Erythroblast (primary cell): ENCODE data around the gene HNF1B.

Source experiments
- DNase-seq, 2 experiments: peaks; one replicate each; lab custom pipeline; 2025; lab: John Stamatoyannopoulos, UW
- GATA1 ChIP-seq: IDR thresholded peaks from 2 replicates; pipeline ENCODE4 v1.6.1; 2011; ENCODE audit warnings: low read depth, mild to moderate bottlenecking, control low read depth, low read length, moderate library complexity
- POLR2A ChIP-seq: IDR thresholded peaks from 2 replicates; pipeline ENCODE4 v1.6.1; 2011; ENCODE audit warnings: mild to moderate bottlenecking, low read length

The HNF1B gene

DNA sequence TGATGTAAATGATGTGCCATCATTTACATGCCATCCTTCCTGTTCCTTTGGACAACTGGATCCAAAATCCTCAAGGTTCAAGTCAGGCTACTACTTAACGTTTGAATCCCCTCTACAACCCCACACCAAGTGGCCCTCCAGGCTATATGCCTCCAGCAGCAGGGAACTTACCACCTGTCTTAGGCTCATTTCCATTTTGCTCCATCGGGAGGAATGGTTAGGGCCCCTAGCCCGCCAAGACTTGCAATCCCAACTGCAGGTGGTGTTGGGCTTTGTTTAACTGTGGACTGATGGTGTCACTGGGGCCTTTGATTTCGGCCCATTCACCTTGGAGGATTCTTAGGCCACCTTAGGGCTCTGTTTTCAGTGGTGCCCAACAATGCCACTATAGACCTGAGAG lies 9.7 kb downstream of the HNF1B start:
- DNase-seq, result no peak

DNA sequence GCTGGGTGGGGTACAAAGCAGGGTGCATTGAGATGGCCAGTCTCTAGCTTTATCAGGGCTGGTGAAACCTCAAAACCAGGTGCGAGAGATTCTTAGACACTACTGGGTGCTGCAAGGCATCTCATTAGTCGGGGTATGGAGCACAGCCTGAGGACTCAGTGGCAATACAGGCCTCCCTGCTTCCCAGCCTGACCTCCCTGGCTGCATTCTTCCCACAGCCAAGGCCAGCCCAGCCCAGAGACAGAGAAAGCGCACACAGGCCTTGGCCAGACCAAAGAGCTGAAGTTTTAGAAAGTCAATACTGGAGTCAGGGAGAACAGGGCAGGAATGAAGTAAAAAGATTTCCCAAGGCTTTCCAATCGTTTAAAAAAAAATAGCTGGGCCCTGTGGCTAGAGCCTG lies 12.5 kb downstream of the HNF1B start:
- DNase-seq, result no peak
- TF ChIP-seq GATA1 (no peak), POLR2A (no peak)

More for the DNA sequence above, 9.7 kb downstream of the HNF1B start:
- TF ChIP-seq POLR2A (no peak), GATA1 (no peak)

DNA sequence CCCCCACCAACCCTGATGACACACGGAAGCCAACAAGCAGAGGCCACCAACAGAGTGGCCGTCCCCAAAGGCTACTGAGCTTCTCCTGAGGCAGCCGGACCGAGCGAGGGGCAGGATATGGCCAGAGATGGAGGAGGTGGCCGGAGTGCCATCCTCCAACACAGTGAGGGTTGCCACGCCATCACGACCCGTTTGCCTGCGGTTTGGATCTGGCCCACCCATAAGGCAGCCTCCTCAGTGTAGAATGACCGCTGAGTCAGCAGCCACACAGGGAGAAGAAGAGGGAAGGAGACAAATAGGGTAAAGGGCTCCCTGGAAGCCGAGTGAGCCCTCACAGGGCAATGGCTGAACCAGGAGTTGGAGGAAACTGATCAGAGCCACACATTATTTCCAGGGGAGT lies 13.8 kb downstream of the HNF1B start:
- DNase-seq, result no peak
- no peak for TF ChIP-seq GATA1
- TF ChIP-seq POLR2A, result no peak

DNA sequence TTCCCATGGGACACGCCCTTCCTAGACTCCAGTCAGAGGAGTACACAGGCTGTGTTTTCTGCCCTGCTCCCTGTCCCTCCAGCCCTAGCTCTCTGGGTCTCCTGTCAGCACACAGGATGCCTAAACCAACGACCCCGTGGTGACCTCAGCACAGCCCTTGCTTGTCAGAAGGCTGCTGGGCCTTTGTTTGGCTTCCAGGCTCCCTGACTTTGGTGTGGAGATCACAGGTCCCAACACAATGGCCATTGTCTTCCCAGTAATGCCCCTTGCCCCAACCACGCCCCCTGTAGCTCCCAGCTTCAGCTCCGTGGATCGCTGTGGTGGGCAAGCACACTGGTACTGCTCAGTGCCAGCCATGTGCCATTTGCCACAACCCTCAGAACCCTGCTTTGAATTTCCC lies 15.0 kb downstream of the HNF1B start:
- DNase-seq, result no peak
- TF ChIP-seq GATA1, result no peak
- no peak for TF ChIP-seq POLR2A

DNA sequence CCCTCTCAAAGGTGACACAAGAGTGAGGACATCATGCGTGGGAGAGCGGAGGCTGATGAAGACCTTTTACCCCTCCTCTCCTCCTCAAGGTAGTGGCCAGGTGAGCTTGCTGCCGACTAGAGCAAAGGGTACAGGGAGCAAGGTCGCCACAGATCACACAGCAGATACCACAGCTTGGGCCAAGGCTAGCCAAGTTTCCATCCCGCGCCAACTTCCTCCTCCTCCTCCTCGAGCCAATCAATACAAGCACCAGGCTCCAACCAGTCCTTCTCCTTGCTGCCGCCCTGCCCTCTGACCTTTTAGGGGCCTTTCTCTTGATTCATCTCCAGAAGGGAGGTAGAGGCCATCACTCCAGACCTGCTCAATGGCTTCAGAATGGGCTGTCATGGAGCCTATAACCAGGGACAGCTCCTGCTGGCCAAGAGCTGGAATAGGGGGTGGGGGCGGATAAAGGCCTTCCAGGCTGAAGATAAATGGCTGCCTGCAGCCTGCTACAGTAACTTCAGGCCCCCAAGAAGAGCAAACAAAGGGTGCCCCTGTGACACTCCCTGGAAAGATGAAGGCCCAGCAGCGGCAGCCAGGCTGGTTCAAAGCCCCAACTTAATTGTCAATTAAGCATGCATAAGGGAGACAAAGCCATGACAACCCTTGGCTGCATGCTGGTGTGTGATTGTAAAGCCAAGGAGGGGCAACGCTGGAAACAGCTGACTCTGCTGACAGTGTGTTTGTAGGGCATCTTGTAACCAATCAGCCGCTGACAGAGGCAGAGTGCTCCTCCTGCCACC lies 17.8 kb downstream of the HNF1B start:
- no peak for DNase-seq
- TF ChIP-seq GATA1, result no peak
- TF ChIP-seq POLR2A, result no peak

DNA sequence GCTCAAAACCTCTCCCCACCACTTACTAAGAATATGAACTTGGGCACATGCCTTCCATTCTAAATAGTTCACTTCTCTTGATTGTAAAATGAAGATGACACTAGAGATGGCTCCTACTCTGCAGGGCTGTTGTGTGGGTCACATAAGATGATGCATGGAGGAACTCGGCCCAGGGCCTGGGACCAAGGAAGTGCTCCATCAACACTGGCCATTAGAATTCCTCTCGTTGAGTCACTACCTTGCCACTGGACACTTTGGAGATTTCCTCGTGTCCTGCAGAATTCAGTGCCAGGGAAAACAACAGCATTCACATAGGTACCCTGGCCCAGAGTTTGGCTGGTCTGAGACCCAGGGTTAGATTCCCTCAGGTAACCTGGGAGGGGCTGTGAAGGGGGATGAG lies 18.6 kb downstream of the HNF1B start:
- TF ChIP-seq POLR2A (no peak), GATA1 (no peak)
- DNase-seq, result no peak

DNA sequence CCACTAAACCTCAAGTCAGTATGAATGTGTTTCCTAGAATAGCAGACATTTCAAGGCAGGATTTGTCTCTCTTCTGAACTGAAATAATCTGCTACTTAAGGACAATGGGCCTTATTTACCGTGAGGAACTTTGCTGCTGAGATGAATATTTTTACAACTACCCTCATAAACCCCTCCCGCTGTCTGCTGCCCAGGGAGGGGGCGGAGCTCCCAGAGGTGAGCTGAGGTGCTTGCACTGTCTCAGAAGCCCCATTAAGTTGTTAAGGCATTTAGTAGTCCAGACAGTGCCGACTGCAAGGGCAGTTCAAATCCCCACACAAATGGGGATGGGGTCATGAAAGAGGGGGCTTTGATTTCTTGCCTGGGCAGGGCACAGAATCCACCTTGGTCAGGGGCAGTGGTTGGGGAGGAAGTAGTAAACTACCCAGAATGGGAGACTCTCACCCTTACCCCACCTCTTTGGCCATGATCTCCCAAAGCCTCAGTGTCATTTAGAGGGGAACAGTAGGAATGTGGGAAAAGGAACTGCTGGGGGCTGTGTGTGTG lies 19.2 kb downstream of the HNF1B start:
- TF ChIP-seq GATA1, result peak; percentile 8
- no peak for TF ChIP-seq POLR2A
- peak; percentile 78 to 88 for DNase-seq

DNA sequence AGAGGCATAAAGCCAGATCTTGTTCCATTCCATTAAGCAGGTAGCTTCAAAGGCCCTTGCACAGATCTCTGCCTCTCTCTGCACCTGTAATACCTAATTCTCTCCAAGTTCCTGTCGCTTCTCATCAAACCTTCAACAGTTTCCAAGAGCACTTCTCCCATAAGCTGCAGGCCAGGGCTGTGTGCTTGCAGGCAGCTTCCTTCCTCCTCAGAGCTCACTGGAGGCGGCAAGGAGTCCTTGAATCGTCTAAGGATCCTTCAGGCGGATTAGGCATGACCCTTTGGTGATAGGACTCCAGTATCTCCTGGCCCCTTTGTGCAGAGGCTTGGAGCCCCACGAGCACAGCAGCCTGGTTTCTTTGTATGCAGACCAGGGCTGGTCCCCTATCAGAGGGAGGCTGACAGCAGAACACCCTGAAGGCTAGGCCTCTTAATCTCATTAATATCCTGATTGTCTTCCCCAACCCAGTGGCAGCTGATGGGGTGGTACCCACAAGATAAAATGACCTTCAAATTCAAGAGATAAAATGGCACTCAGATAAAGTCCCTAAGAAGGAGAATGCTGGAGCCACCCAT lies 19.8 kb downstream of the HNF1B start:
- DNase-seq, result peak; percentile 83 to 97
- TF ChIP-seq GATA1, result peak; percentile 62
- no peak for TF ChIP-seq POLR2A

DNA sequence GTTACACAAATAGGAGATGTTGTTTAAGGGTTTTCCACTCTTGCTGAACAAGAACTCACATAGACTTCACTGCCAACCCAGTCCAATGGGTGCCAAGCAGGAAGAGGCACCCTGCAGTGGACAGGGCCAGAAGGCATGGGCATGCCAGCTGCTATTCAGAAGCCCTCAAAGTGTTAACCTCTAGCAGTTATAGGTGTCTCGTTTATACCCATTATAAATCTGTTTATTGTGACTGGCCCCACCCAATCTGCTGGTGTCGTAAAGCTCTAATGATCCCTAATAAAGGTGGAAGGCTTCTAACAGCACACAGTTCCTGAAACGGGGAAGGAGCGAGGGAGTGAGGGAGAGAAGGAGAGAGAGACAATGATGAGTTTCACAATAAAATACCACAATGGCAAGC lies 23.9 kb downstream of the HNF1B start:
- no peak for TF ChIP-seq GATA1
- no peak for TF ChIP-seq POLR2A
- no peak for DNase-seq

DNA sequence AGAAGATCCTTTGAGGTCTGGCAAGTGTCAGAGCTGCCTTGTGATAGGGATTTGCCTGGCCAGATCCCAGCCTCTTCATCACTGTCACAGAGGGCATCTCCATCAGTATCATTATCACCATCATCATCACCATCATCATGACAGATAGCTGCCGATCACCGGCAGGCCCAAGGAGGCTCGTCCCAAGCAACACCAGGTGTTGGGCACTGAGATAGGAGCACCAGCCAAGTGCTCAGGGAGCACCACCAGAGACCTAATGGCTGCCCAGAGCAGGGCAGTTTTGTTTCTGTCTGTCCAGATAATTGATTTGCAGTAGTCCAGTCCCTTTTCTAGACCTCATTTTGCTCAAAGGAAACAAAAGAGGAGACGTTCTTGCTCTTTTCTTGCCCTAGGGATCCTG lies 25.0 kb downstream of the HNF1B start:
- TF ChIP-seq GATA1, result no peak
- TF ChIP-seq POLR2A, result no peak
- DNase-seq, result no peak

DNA sequence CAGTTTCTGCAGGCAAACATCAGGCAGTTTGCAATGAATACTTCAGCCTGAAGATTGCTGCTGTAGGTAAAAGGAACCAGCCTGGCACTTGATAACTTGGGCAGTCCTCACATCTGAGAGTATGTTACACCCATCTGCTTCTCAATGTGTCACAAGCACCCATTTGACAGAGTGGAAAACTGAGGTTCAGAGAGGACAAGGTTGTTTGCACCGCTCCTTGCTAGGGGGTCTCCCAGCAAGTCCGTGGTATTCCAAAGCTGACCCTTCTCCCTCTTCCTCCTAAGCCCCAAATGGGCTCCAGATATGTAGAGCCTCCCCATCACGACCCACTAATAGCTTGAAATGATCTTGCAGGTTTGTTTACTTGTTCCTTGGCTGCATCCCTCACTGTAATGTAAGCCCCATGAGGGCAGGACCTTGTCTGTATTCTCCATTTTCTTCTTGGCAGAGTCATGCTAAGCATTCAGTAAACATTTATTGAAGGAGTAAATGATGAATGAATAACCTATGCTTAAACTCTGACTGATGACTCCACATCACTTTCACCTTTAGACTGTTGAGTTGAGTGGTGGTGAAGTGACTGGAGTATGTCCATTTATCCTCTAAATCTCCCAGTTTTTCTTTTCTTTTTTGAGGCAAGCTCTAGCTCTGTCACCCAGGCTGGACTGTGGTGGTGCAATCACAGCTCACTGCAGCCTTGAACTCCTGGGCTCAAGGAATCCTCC lies 26.4 kb downstream of the HNF1B start:
- no peak for DNase-seq
- TF ChIP-seq POLR2A (no peak), GATA1 (no peak)

DNA sequence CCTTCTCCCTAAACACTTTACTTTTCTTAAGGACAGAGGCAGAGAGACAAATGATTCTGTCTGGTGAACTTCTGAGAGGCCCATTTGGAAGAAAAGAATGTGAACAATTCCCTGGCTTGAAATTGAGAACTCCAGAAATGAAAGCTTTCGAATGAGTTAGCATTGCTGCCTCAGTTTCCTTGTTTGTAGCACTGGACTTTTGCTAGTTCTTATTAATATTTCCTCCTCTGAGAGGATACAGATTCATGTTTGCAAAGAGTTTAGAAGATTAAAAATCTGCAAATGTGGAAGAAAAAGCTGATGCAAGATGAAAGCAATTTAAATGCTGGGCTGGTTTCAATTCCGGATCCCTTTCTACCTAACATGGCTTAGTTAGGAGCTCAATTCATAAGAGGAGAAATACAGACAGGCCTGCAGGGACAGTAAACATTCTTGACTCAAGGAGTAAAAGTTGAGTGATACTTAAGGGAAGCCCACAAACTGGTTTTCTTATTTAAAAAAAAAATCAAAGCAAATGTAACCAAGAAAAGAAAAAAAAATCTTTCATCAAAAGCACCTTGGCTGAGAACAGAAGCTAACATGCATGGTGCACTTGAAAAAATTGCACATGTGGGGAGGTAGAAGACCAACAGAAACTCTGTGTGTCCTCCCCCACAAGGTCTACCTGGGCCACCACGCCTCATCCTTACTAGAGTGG lies 27.1 kb downstream of the HNF1B start:
- DNase-seq, result peak in 1 of 2 experiments; percentile 52
- TF ChIP-seq POLR2A (no peak), GATA1 (no peak)

DNA sequence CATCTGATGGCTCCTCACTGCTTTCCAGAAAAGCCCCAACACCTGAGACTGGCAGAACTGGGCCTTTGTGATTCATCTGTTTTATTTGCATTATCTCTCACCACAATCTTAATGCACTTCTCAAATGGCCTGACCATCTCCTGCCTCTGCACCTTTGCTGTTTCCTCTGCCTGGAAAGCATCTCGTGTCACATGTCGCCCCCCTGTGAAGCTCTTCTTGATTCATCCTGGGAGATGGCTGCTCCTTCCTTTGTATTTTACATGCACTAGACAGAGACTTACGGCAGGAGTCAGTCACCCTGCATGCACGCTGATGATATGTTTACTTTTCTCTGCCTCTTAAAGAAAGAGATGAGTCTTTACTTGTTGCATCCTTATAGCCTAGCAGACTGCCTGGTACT lies 30.0 kb downstream of the HNF1B start:
- DNase-seq, result no peak
- TF ChIP-seq POLR2A (no peak), GATA1 (no peak)
